Testis (tissue), 2 donors: ENCODE results near the gene OCSTAMP.

Experiments
- POLR2A ChIP-seq: fragments of 450-650 bp; IDR thresholded peaks from one replicate; pipeline ENCODE4 v1.6.1; 2017; ENCODE audit warnings: antibody characterized with exemption, mild to moderate bottlenecking, moderate library complexity
- TF ChIP-seq, protein P1 (sequence below), 3 experiments: fragments of 450-650 bp in 2 of 3; fragments of 200-600 bp in 1 of 3; sonication (generic) in 1 of 3; IDR thresholded peaks; one replicate each; pipeline ENCODE4 v1.5.1; 2016 to 2019; ENCODE audit warnings: antibody characterized with exemption in 3 of 3, mild to moderate bottlenecking in 2 of 3, moderate library complexity in 1 of 3

DNA sequence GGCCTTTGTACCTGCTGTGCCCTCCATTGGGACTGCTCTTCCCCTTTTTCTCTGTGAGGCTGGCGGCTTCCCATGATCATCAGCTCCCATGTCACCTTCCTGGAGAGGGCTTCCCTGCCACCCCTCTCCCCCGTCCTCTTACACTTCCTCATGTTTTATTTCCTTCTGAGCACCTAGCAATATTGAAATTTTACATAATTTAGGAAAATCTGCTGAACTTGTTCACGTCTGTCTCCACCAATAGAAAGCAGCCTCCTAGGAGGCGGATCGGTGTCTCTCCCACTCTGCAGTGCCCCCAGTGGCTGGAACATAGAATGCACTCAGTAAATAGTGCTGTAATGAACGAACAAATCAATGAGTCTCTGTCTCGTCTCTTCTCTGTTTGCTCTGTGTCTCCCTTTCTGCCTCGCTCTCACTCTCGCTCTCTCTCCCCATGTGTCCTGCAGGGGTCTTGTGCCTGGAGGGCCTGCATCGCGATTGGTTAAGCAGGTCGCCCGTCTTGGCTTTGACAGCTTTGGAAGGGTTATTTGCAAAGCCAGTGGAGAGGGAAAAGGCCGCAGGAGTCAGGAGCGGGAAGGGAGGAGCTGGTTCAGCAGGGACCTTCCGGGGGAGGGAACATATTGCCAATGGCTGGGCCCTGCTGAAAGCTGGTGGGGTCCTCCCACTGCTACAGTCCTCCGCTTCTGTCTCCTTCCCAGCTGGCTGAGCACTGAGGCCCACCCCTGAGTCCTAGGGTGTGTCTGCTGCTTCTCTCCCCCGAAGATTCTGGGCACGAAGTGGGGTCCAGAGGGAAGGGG, 12.1 kb upstream of the OCSTAMP start:
- no peak for TF ChIP-seq POLR2A
- TF ChIP-seq, protein P1, sequence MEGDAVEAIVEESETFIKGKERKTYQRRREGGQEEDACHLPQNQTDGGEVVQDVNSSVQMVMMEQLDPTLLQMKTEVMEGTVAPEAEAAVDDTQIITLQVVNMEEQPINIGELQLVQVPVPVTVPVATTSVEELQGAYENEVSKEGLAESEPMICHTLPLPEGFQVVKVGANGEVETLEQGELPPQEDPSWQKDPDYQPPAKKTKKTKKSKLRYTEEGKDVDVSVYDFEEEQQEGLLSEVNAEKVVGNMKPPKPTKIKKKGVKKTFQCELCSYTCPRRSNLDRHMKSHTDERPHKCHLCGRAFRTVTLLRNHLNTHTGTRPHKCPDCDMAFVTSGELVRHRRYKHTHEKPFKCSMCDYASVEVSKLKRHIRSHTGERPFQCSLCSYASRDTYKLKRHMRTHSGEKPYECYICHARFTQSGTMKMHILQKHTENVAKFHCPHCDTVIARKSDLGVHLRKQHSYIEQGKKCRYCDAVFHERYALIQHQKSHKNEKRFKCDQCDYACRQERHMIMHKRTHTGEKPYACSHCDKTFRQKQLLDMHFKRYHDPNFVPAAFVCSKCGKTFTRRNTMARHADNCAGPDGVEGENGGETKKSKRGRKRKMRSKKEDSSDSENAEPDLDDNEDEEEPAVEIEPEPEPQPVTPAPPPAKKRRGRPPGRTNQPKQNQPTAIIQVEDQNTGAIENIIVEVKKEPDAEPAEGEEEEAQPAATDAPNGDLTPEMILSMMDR (IDR thresholded peaks at IDR 0.05), result peak; percentile 87 to 93 (median 88)
